Stimulated activated CD4-positive, alpha-beta T cell treated with anti-CD3 and anti-CD28 coated beads, Interleukin-2, amount 100 ng/mL, for 4 hours (primary cell): ENCODE results near the gene RAB1A.
A peak's percentile ranks its signal among the peaks of the same experiment; 100 is the strongest.
"Not testable (repeated sequence)": the region's sequence is repeated elsewhere in the genome, so short reads cannot be mapped to it uniquely, and the experiment has no call there.

Source experiments
- DNase-seq: peaks from one replicate; pipeline ENCODE4 v3.0.0-alpha.2; 2020; ENCODE audit warnings: low read depth

RAB1A gene

GRCh38 chr2:65136253-65136652 is 6.3 kb upstream of the RAB1A start:
- no peak for DNase-seq

DNA sequence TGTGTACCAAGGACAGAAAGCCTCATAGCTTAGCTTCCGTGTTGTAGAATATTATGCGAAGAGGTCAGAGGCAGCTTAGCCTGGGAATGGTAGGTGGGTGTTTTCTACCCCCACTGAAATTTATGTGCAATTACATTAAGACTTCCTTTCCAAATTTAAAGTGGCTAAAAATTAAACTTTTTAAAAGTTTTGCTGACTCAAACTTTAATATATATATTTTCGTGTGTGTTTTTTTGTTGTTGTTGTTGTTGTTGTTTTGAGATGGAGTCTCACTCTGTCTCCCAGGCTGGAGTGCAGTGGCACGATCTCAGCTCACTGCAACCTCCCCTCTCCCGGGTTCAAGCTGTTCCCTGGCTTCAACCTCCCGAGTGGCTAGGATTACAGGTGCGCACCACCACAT is 4.3 kb upstream of the RAB1A start:
- DNase-seq = no peak

GRCh38 chr2:65133626-65134025 is 3.7 kb upstream of the RAB1A start:
- no peak for DNase-seq

- DNase-seq = not testable (repeated sequence)
These were observed 3.0 kb upstream of the RAB1A start for GRCh38 chr2:65132930-65133329.

- DNase-seq = no peak
These were observed 814 bp upstream of the RAB1A start for GRCh38 chr2:65130664-65131175.

DNA sequence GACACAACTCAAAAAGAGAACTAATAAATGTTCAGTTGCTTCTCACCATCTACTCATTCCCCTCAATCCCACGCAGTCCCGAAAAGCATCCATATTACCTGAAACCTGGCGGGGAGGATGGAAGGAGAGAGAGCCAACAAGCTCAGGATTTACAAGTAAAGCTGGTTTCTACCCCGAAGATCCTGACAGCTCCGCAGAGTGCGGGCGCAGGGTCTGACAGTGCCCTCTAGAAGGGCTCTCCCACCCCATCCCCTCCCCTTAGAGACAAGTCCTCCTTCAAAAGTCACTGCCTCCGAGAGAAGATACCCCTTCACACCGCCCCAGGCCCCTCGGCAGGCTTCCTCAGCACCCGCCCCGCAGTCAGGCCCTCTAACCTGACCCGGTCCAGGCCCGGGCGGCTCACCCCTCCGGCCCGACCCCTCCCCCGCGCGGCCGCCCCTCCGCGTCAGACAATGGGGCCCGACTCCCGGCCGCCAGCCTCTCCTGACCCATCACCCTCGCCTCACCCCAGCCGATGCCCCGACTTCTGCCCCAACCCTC is 550 bp downstream of the RAB1A start:
- peak; percentile 6 for DNase-seq

- no peak for DNase-seq
These were observed 1.4 kb downstream of the RAB1A start for GRCh38 chr2:65128297-65129190.

- not testable (repeated sequence) for DNase-seq
These were observed 4.4 kb downstream of the RAB1A start for GRCh38 chr2:65125457-65125856.

DNA sequence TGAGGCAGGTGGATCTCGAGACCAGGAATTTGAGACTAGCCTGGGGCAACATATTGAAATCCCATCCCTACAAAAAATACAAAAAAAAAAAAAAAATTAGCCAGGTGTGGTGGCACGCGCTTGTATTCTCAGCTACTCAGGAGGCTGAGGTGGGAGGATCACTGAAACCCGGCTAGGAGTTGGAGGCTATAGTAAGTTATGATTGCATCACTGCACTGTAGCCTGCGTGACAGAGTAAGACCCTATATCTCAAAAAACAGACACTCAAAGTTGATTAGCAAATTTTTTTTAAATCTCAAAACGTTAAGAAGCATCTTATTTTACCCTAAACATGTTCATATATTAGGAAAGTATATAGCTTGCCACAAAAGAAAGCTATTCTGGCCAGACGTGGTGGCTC is 7.6 kb downstream of the RAB1A start:
- no peak for DNase-seq

DNA sequence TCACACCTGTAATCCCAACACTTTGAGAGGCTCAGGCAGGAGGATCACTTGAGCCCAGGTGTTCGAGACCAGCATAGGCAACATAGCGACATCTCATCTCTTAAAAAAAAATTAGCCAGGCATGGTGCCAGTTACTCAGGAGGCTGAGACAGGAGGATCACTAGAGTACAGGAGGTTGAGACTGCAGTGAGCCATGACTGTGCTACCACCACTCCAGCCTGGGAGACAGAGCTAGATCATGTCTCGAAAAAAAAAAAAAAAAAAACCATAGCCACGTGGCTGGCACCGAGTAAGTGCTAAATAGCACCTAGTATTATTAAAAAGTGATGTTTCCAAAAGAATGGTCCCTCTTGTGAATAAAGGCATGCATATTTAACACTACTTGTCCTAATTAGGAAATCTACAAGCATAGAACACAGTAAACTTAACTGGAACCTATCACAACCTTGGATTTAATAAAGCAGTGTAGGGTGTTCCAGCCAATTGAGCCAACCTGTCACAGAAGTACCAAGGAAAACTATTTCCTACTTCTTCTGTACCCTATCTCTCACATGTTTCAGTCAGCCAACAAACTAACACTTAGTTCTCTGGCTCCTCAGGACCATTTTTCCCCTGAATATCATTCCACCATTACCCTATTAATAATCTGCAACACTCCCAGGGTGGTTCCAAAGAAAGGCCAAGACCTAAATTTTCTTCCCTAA is 8.8 kb downstream of the RAB1A start:
- no peak for DNase-seq

DNA sequence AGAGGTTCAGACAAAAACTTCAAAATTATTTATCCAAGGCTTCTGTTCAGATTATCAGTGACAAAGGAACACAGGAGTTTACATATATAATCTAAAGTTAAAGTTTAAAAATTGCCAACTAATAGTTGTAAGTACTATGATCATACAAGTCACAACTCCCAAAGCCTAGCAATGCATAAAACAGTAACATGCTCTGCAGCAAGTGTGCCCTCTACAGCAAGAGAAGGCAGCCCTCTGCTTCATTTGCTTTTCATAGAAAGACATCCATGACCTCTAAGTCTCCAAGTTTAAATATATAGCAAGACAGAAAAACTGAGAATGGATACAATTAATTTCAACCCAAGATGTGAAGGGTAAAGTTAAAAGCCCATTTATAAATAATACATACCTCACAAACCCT is 13.3 kb downstream of the RAB1A start:
- DNase-seq = no peak

DNA sequence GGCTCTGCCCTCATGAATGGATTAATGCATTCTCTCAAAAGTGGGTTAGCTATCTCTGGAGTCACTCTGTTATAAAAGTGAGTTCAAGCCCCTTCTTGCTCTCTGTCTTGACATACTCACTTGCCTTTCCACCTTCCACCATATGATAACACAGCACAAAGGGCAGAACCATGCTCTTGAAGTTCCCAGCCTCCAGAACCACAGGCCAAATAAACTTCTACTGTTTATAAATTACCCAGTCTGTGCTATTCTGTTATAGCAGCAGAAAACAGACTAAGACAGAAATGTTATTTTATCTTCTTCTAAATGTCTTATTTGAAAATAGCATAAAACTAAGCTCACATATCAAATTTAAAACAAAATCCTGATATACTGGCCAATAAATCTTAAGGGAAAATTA is 15.0 kb downstream of the RAB1A start:
- no peak for DNase-seq

- DNase-seq = no peak
These were observed 16.1 kb downstream of the RAB1A start for GRCh38 chr2:65113816-65114215.

DNA sequence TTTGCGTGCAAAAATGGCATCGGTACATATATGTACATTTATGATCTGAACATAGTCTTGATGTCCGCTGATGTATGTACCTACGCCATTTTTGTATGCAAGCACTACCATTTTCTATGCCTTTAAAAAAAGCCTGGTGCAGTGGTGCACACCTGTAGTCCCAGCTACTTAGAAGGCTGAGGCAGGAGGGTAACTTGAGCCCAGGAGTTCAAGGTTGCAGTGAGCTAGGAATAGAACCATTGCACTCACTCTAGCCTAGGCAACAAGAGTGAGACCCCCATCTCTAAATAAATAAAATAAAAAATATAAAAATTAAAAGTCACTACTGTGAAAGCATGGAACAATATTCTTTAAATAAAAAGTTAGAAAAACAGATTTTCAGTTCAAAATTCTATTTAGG is 16.7 kb downstream of the RAB1A start:
- no peak for DNase-seq

GRCh38 chr2:65112633-65113032 is 17.3 kb downstream of the RAB1A start:
- DNase-seq = no peak

DNA sequence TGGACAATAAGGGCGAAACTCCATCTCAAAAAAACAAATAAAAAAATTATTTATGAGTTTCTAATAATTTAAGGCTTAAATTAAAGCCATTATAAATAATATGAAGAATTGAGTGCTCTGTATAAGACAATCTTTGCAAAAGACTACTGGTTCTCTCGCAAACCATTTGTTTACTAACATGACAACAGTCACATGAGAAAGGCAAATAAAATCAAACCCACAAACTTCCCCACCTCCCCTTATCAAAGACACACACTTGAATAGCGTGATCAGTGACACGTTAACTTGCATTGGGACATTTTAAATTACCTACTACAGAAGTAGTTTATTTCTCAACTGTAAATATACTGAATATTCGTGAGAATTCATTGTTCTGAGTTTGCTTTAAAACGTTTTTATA is 21.1 kb downstream of the RAB1A start:
- DNase-seq = no peak

DNA sequence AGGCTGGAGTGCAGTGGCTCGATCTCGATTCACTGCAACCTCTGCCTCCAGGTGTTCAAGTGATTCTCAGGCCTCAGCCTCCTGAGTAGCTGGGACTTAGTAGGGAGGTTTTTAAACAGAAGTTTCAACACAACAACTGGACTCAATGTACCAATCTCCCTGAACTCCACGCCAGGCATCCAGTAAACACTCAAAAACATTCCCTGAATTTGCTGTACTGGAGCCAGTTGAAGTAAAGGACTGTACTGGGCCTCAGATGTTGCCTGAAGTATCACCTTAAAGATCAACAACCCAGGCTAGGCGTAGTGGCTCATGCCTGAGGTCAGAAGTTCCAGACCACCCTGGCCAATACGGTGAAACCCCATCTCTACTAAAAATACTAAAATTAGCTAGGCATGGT is 22.4 kb downstream of the RAB1A start:
- no peak for DNase-seq

DNA sequence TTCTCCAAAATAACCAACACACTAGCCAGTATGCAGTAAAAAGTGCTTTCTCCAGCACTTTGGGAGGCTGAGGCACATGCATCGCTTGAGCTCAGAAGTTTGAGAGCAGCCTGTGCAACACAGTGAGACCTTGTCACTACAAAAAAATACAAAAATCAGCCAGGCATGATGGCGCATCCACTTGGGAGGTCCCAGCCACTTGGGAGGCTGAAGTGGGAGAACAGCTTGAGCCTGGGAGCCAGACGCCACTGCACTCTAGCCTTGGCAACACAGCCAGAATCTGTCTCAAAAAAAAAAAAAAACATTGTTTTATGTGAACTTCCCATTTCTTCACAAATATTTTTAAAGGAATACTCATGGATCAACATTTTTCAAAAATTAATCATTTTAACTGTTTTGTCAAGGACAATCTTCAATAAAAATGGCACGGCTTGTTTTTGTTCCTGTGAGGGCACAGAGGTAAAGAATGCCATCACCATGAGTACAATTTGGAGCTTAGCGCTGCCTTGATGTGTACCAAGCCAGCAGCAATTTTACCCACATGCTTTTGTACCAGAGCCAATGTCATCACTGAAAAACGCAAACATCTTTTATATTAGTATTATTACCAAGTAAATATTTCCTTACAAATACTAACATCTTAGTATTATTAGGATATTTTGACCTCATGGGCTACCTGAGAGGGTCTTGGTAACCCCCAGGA is 26.7 kb downstream of the RAB1A start:
- no peak for DNase-seq

DNA sequence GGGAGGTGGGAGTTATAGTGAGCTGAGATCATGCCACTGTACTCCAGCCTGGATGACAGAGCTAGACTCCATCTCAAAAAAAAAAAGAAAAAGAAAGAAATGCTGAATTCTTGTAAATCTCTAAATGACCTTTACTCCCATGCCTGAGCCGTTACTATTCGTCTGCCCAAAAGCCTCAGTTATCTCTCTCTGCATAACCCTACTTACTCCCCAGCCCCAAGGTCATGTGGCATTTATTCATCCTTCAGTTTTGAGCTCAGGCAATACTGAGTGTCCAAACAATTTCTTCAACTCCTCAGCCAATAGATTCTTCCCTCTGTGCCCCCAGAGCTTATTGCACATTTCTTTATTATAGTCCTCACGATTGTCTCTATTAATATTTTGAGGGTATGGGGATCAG is 28.8 kb downstream of the RAB1A start:
- no peak for DNase-seq

GRCh38 chr2:65098741-65099140 is 31.2 kb downstream of the RAB1A start:
- DNase-seq = no peak

DNA sequence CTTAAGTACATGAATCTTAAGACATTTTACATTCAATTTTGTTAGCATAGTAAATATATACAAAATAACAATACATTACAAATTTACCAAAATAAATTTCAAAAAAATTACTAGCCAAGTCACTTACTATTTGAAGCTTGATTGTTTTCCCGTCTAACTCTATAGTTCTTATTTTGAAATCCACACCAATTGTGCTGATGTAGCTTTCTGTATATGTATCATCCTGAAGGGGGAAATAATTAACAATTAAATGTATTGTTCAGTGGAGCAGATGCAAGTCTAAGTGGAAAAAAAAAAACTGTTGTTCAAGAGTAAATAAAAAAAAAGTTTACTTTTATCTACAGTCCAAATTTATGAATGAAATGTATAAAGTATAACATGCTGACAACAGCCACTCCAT is 32.1 kb downstream of the RAB1A start:
- no peak for DNase-seq

GRCh38 chr2:65096948-65097347 is 33.0 kb downstream of the RAB1A start:
- DNase-seq = no peak
